ENCODE measurements around the gene EFEMP2. TPM values are rescaled to one million over a fixed set of nuclear protein-coding genes. Genes with fewer than 3 reads are reported as not detected.

The EFEMP2 gene
- total RNA-seq, 6 experiments from 2014 or later: 5.1 to 13.9 (median 7.8) TPM

DNA sequence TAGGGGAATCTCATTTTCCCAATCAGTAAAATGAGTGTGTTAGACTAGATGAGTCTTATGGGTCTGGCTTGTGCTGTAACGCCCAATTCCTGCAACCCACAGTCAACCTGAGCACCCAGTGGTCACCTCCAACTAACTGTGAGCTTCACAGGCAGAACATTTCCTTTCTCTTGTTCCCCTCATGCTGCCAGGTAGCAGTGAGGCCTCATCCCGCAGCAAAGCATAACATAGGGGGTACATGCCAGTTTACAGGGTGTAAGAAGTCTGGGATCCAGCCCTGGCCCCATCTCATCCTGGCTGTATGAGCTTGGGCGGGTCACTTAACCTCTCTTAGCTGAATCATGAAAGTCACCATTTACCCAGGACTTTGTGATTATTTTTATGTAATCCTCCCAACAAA is 3.7 kb downstream of the EFEMP2 start:
- no peak overlapping the region for H3K4me3 ChIP-seq
- TF ChIP-seq POLR2A (IDR thresholded peaks at IDR 0.05): no peak
- TF ChIP-seq, protein P1, sequence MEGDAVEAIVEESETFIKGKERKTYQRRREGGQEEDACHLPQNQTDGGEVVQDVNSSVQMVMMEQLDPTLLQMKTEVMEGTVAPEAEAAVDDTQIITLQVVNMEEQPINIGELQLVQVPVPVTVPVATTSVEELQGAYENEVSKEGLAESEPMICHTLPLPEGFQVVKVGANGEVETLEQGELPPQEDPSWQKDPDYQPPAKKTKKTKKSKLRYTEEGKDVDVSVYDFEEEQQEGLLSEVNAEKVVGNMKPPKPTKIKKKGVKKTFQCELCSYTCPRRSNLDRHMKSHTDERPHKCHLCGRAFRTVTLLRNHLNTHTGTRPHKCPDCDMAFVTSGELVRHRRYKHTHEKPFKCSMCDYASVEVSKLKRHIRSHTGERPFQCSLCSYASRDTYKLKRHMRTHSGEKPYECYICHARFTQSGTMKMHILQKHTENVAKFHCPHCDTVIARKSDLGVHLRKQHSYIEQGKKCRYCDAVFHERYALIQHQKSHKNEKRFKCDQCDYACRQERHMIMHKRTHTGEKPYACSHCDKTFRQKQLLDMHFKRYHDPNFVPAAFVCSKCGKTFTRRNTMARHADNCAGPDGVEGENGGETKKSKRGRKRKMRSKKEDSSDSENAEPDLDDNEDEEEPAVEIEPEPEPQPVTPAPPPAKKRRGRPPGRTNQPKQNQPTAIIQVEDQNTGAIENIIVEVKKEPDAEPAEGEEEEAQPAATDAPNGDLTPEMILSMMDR (IDR thresholded peaks at IDR 0.05): no peak
- no CpG with 5 or more reads among the region's 3 CpGs for WGBS (ENCODE audit: insufficient coverage, low coverage, low lambda C conversion rate, missing lambda C conversion rate)
- DNase-seq (no peak), ATAC-seq (no peak)
- peaks cover 0 to 17% (median 9%) of the 10 kb centered on the region in 4 donors for H3K36me3 ChIP-seq
- H3K9me3 ChIP-seq: no peaks in the 10 kb centered on the region
- no peaks in the 10 kb centered on the region for H3K27me3 ChIP-seq
- no peak overlapping the region for H3K27ac ChIP-seq
- H3K4me1 ChIP-seq: peaks cover 0 to 7% (median 0%) of the 10 kb centered on the region in 4 donors
- intact Hi-C loops (cut with DNase I): no loop called here

DNA sequence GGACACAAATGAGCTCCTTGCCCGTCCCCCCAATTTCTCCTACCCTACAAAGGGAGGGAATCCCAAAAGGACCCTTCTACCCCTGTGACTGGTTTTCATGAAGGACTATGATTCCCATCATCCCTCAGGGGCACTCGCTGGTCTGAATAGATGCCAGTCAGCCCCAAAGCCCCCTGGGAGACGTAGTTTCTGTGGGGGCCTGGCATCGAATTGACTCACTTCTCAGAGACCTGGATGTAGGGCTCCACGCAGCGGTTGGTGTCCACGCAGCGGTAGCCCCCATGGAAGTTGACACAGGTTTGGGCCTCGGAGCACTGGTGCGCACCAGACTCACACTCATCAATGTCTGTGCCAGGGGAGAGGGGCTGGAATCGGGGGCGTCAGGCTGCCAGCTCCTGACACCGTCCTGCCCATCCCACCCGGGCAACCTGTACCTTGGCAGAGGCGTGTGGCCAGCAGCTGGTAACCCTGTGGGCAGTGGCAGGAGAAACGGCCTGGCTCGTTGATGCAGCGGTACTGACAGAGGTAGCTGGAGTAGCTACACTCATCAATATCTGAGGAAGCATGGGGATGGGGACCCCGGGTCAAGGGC is 4.4 kb downstream of the EFEMP2 start:
- H3K4me1 ChIP-seq: peaks cover 0 to 4% (median 0%) of the 10 kb centered on the region in 4 donors
- intact Hi-C loops (cut with DNase I): no loop called here
- WGBS (ENCODE audit: insufficient coverage, low coverage, low lambda C conversion rate, missing lambda C conversion rate): 83% methylated on average over 1 of the region's 19 CpGs
- H3K9me3 ChIP-seq: no peaks in the 10 kb centered on the region
- H3K4me3 ChIP-seq: no peak overlapping the region
- TF ChIP-seq, protein P1 (IDR thresholded peaks at IDR 0.05): no peak
- TF ChIP-seq POLR2A (IDR thresholded peaks at IDR 0.05): no peak
- H3K36me3 ChIP-seq: peaks cover 0 to 23% (median 14%) of the 10 kb centered on the region in 4 donors
- DNase-seq: no peak
- ATAC-seq: no peak
- no peak overlapping the region for H3K27ac ChIP-seq
- no peaks in the 10 kb centered on the region for H3K27me3 ChIP-seq

DNA sequence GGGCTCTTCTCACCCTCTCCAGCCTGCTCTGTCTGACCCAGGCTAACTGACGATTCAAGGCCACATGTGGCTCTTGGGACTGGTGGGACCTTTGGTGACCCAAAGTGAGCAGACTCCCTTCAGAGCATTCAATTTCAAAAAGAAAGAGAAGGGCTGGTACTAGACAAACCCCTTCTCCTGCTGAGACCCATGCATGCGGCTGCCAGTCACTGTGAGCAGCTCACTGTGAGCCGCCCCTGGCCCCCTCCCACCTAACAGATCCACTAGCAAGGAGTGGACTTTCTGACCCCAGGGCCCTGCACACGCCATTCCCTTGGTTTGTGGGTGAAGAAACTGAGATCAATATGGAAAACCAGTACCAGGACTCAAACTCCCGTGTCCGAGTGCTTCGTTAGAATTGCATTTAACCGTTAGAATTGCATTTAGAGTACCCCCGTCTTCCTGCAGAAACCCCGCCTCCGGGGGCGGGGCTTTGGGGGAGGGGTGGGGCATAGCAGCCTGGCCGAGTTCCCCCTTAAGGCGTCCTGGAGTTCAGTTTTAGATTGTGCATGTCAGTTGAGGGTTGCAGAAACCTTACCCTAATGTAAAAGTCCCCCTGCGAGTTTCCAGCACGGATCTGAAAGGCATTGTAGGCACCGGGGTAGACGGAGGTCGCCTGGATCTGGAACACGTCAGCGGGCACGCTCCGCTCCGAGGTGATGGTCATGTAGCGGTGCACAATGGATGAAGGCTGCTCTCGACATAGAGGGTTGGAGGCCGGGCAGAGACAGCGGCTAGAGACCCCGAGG is 5.1 kb downstream of the EFEMP2 start:
- intact Hi-C loops (cut with DNase I): no loop called here
- H3K27ac ChIP-seq: no peak overlapping the region
- ATAC-seq (no peak), DNase-seq (no peak)
- H3K4me1 ChIP-seq: no peaks in the 10 kb centered on the region
- TF ChIP-seq POLR2A (IDR thresholded peaks at IDR 0.05): no peak
- TF ChIP-seq, protein P1 (IDR thresholded peaks at IDR 0.05): no peak
- H3K4me3 ChIP-seq: no peak overlapping the region
- H3K27me3 ChIP-seq: no peaks in the 10 kb centered on the region
- peaks cover 0 to 28% (median 17%) of the 10 kb centered on the region in 4 donors for H3K36me3 ChIP-seq
- 44% methylated on average over 12 of the region's 29 CpGs for WGBS (ENCODE audit: insufficient coverage, low coverage, low lambda C conversion rate, missing lambda C conversion rate)
- H3K9me3 ChIP-seq: no peaks in the 10 kb centered on the region

GRCh38 chr11:65866509-65867283 is 5.9 kb downstream of the EFEMP2 start:
- peaks cover 0 to 33% (median 18%) of the 10 kb centered on the region in 4 donors for H3K36me3 ChIP-seq

More at GRCh38 chr11:65866509-65867283, 5.9 kb downstream of the EFEMP2 start:
- H3K27me3 ChIP-seq: no peaks in the 10 kb centered on the region
- TF ChIP-seq POLR2A (IDR thresholded peaks at IDR 0.05): no peak
- TF ChIP-seq, protein P1 (IDR thresholded peaks at IDR 0.05): no peak
- WGBS (ENCODE audit: insufficient coverage, low coverage, low lambda C conversion rate, missing lambda C conversion rate): 100% methylated on average over 1 of the region's 21 CpGs
- H3K4me3 ChIP-seq: no peak overlapping the region
- H3K27ac ChIP-seq: no peak overlapping the region
- ATAC-seq (no peak), DNase-seq (no peak)
- H3K4me1 ChIP-seq: peaks cover 0 to 3% (median 0%) of the 10 kb centered on the region in 4 donors
- H3K9me3 ChIP-seq: no peaks in the 10 kb centered on the region
- intact Hi-C loops (cut with DNase I): no loop called here
